Omental fat pad (tissue), 4 donors: ENCODE measurements around the gene CNPY2. TPM values are rescaled to one million over a fixed set of nuclear protein-coding genes. Genes with fewer than 3 reads are reported as not detected.
"Not testable (repeated sequence)": the region's sequence is repeated elsewhere in the genome, so short reads cannot be mapped to it uniquely, and the experiment has no call there.

Source experiments
- ATAC-seq: fragments of 150-250 bp; one replicate; pipeline ENCODE4 v1.9.1; 2016; ENCODE audit warnings: mild to moderate bottlenecking, moderate library complexity; ENCODE audit not compliant: low FRiP score
- DNase-seq: peaks from one replicate; pipeline ENCODE4 v3.0.0-alpha.2; 2019; ENCODE audit warnings: low spot score
- total RNA-seq, 4 donors: library from RNA; depleted of rRNA; stranded (reverse); fragments of >200 nt; gene quantifications; one replicate each; pipeline ENCODE4 v1.1.0, GENCODE V29; 2016
- TF ChIP-seq, protein P1 (sequence below), 3 donors: fragments of 450-650 bp; IDR thresholded peaks; one replicate each; pipeline ENCODE4 v1.5.1; 2016 to 2017; ENCODE audit warnings: antibody characterized with exemption in 3 of 3, mild to moderate bottlenecking in 3 of 3, moderate library complexity in 2 of 3

CNPY2 gene
- total RNA-seq, 4 donors from 2014 or later = 60.4 to 77.8 (median 69.7) TPM

DNA sequence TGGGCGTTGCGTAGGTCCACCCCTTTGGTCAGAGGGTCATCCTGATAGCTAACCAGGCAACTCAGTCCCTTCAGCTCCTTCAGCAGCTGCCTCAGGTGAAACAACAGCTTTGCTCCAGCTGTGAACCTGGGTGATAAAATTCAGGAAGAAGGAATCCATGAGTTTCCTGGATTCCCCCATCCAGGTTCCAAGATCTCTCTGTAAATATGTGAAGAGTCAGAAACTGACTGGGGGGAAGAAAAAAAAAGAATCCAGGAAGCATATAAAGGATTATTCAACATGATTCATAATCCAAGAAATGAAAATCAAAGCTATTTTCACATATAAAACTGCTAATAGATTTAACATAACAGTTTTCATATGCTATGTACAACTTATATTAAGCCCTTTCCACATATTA lies 35.5 kb upstream of the CNPY2 start:
- TF ChIP-seq, protein P1, sequence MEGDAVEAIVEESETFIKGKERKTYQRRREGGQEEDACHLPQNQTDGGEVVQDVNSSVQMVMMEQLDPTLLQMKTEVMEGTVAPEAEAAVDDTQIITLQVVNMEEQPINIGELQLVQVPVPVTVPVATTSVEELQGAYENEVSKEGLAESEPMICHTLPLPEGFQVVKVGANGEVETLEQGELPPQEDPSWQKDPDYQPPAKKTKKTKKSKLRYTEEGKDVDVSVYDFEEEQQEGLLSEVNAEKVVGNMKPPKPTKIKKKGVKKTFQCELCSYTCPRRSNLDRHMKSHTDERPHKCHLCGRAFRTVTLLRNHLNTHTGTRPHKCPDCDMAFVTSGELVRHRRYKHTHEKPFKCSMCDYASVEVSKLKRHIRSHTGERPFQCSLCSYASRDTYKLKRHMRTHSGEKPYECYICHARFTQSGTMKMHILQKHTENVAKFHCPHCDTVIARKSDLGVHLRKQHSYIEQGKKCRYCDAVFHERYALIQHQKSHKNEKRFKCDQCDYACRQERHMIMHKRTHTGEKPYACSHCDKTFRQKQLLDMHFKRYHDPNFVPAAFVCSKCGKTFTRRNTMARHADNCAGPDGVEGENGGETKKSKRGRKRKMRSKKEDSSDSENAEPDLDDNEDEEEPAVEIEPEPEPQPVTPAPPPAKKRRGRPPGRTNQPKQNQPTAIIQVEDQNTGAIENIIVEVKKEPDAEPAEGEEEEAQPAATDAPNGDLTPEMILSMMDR (IDR thresholded peaks at IDR 0.05) = no peak
- ATAC-seq (no peak), DNase-seq (no peak)

DNA sequence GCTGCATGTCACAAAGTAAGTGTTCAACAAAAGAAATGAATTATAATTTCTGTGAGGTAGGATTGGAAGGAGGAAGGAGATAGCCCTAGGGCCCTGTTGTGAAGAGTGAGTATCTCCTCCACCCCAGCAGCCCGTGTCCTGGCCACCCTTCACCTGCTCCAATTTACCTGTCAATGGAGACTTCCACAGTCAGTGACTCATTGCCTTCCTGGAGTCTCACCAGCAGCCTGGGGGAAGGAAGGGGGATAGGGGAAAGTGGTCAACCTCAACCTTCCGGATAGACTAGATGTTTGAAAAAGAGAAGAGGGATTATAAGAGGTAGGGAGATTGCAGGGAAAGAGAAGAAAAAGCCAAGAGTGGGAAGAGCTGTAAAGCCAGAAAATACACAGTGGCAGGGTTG lies 34.9 kb upstream of the CNPY2 start:
- TF ChIP-seq, protein P1 (IDR thresholded peaks at IDR 0.05) = no peak
- no peak for ATAC-seq

DNA sequence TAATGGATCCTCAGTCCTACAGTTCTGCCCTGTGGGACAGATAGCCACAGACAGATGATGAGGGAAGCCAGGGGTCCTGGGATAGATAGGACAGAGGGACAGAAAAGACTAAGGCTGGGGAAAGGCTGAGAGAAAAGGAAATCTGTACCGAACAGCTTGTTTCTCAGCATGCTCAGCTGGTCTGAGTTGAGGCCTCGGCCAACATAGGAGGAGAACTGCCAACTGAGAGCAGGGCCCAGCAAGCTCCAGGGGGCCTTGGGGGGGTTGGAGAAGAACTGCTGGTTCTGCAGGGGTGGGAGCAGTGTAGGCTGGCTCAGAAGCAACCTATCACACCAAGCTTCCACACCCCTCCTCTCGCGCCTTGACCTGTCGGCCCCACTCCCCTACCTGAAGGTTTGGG lies 33.0 kb upstream of the CNPY2 start:
- TF ChIP-seq, protein P1 (IDR thresholded peaks at IDR 0.05) = no peak
- DNase-seq (no peak), ATAC-seq (no peak)

More for the DNA sequence above, 34.9 kb upstream of the CNPY2 start:
- DNase-seq = no peak

DNA sequence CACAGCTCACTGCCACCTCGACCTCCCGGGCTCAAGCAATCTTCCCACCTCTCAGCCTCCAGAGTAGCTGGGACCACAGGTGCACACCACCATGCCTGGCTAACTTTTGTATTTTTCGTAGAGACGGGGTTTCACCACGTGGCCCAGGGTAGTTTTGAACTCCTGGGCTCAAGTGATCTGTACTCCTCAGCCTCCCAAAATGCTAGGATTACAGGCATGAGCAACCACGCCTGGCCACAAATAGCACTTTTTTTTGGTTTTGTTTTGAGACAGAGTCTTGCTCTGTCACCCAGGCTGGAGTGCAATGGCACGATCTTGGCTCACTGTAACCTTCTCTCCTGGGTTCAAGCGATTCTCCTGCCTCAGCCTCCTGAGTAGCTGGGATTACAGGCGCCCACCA lies 31.5 kb upstream of the CNPY2 start:
- not testable (repeated sequence) for ATAC-seq, DNase-seq

DNA sequence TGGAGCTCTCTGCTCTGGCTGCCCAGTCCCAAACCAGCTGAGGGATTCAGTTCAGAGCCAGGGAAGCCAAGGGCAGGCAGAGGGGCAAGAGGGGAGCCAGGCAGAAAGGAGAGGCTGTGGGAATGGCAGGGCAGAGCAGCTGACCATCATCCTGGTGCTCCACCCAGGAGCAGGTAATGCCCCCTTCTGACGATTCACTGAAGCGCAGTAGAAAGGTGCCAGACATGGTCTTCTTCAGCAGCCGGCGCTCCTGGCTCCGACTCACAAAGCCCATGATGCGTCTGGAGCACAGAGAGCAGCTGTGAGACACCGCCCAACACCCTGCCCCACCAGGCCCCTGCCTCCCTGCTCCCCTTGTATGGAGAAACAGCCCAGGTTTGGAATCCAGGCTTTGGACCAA lies 30.9 kb upstream of the CNPY2 start:
- ATAC-seq = no peak

DNA sequence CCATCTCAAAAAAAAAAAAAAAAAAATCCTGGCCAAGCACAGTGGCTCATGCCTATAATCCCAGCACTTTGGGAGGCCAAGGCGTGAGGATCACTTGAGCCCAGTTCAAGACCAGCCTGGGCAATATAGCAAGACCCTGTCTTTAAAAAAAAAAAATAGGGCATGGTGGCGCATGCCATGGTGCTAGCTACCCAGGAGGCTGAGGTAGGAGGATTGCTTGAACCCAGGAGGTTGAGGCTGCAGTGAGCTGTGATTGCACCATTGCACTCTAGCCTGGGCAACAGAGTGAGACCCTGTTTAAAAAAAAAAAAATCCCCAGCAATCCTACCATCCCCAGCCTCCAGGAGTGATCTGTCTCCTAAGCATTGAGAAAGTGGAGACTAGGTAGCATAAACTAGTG lies 26.5 kb upstream of the CNPY2 start:
- ATAC-seq, DNase-seq: not testable (repeated sequence)

More for the DNA sequence above, 30.9 kb upstream of the CNPY2 start:
- TF ChIP-seq, protein P1 (IDR thresholded peaks at IDR 0.05) = no peak
- no peak for DNase-seq

DNA sequence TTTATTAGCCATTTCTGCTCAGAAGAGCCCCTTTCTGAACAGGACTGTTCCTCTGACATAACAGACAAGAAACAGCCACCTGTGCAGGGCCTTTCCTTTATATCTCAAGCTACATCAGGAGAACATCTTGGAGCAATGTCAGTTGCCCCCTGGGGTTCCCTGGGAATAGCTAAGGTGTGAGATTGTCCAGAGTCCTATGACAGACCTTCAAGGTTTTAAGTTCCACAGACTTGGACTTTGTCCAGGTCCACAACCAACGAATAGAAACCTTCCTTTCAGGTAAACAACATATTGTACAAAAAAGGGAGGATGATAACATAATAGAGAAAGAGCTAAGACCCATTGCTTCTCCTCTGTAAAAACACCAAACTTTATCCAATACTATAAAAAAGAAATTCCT lies 25.8 kb upstream of the CNPY2 start:
- TF ChIP-seq, protein P1 (IDR thresholded peaks at IDR 0.05) = no peak
- DNase-seq (no peak), ATAC-seq (no peak)

DNA sequence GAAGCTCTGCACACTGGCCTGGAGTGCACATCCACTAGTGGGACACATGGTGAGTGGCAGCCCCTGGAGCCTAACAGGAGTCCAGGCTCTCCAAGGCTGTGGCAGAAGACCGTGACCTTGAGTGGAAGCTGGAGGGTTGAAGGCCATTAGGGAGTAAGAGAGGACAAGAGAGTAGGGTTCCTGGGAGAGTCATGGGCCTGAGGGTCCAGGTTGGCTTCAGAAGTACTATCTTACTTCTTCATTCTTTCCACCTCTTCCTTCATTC lies 23.3 kb upstream of the CNPY2 start:
- ATAC-seq (no peak), DNase-seq (no peak)
- TF ChIP-seq, protein P1 (IDR thresholded peaks at IDR 0.05) = no peak
